EL (cell line): ENCODE results near the gene KATNB1.
"Not testable (repeated sequence)": the region's sequence is repeated elsewhere in the genome, so short reads cannot be mapped to it uniquely, and the experiment has no call there.

Source experiments
- DNase-seq: peaks from one replicate; pipeline ENCODE4 v3.0.0-alpha.2; 2016

The KATNB1 gene

GRCh38 chr16:57701759-57702371 lies 33.7 kb upstream of the KATNB1 start:
- DNase-seq: no peak

GRCh38 chr16:57703416-57704010 lies 32.1 kb upstream of the KATNB1 start:
- DNase-seq: no peak

GRCh38 chr16:57704011-57704904 lies 31.3 kb upstream of the KATNB1 start:
- DNase-seq: no peak

- DNase-seq: no peak
Measured at GRCh38 chr16:57704905-57705852, 30.4 kb upstream of the KATNB1 start.

- no peak for DNase-seq
Measured at GRCh38 chr16:57706717-57707116, 28.9 kb upstream of the KATNB1 start.

GRCh38 chr16:57707331-57707730 lies 28.2 kb upstream of the KATNB1 start:
- no peak for DNase-seq

- DNase-seq: no peak
Measured at GRCh38 chr16:57708168-57708567, 27.4 kb upstream of the KATNB1 start.

- DNase-seq: no peak
Measured at GRCh38 chr16:57709663-57710062, 25.9 kb upstream of the KATNB1 start.

GRCh38 chr16:57711346-57711745 lies 24.2 kb upstream of the KATNB1 start:
- DNase-seq: no peak

- no peak for DNase-seq
Measured at GRCh38 chr16:57711993-57712392, 23.6 kb upstream of the KATNB1 start.

GRCh38 chr16:57712569-57712968 lies 23.0 kb upstream of the KATNB1 start:
- not testable (repeated sequence) for DNase-seq

GRCh38 chr16:57713596-57713995 lies 22.0 kb upstream of the KATNB1 start:
- no peak for DNase-seq

- no peak for DNase-seq
Measured at GRCh38 chr16:57714047-57714446, 21.5 kb upstream of the KATNB1 start.

- peak; percentile 56 for DNase-seq
Measured at GRCh38 chr16:57720142-57720575, 15.4 kb upstream of the KATNB1 start.

- DNase-seq: no peak
Measured at GRCh38 chr16:57721356-57722209, 14.0 kb upstream of the KATNB1 start.

- no peak for DNase-seq
Measured at GRCh38 chr16:57722210-57722499, 13.4 kb upstream of the KATNB1 start.

GRCh38 chr16:57722651-57723050 lies 12.9 kb upstream of the KATNB1 start:
- DNase-seq: no peak

- DNase-seq: peak; percentile 16
Measured at GRCh38 chr16:57723170-57723569, 12.4 kb upstream of the KATNB1 start.

- no peak for DNase-seq
Measured at GRCh38 chr16:57724531-57724930, 11.0 kb upstream of the KATNB1 start.

- no peak for DNase-seq
Measured at GRCh38 chr16:57725151-57725550, 10.4 kb upstream of the KATNB1 start.

GRCh38 chr16:57725554-57725953 lies 10.0 kb upstream of the KATNB1 start:
- DNase-seq: no peak

GRCh38 chr16:57725976-57726375 lies 9.6 kb upstream of the KATNB1 start:
- no peak for DNase-seq
